A549 (cell line): ENCODE data around the gene NAV2. TPM values are rescaled to one million over a fixed set of nuclear protein-coding genes. Genes with fewer than 3 reads are reported as not detected.

ENCODE experiments used
- ATAC-seq, 2 experiments: fragments of 200-7000 bp in 1 of 2; fragments of >200 bp in 1 of 2; cut with Nextera tagmentation in 1 of 2; cut with Tn5 transposase in 1 of 2; 3 replicates each; pipeline versions ENCODE4 v1.8.0 to v1.9.1; 2018 to 2020; ENCODE audit warnings: mild to moderate bottlenecking in 1 of 2, moderate library complexity in 1 of 2
- CTCF ChIA-PET: fragments of 300-600 bp; sonication (Branson Sonifier 250); formaldehyde crosslinking; extraction: SDS; loops from one replicate; lab custom pipeline; 2021; ENCODE audit warnings: antibody characterized with exemption, inconsistent platforms; lab: Yijun Ruan, JAX
- POLR2A ChIA-PET: fragments of 350-600 bp; formaldehyde crosslinking; extraction: SDS; loops from one replicate; lab custom pipeline; 2021; ENCODE audit warnings: antibody characterized with exemption, inconsistent platforms; lab: Yijun Ruan, JAX
- DNase-seq, 2 experiments: peaks; one replicate each; pipeline versions ENCODE4 v3.0.0 to v3.0.0-alpha.2; 2011 to 2016; ENCODE audit warnings: low read depth in 1 of 2, low spot score in 1 of 2
- FAIRE-seq: peaks from 2 replicates; lab custom pipeline; 2011; peaks lifted over from hg19 to GRCh38; lab: Jason Lieb, UNC
- H3K27ac ChIP-seq, 2 experiments: fragments of >200 bp; sonication (Bioruptor Twin); formaldehyde crosslinking; 3 replicates each; pipeline ENCODE4 v1.5.1; 2016 to 2017
- H3K4me1 ChIP-seq: fragments of >200 bp; sonication (Bioruptor Twin); formaldehyde crosslinking; 3 replicates; pipeline ENCODE4 v1.6.1; 2016
- H3K4me2 ChIP-seq: fragments of >200 bp; sonication (Bioruptor Twin); formaldehyde crosslinking; 3 replicates; pipeline ENCODE4 v1.6.1; 2016
- H3K4me3 ChIP-seq: fragments of >200 bp; sonication (Bioruptor Twin); formaldehyde crosslinking; 3 replicates; pipeline ENCODE4 v1.5.1; 2016
- H3K9me3 ChIP-seq: fragments of >200 bp; sonication (Bioruptor Twin); formaldehyde crosslinking; 3 replicates; pipeline ENCODE4 v1.6.1; 2016
- ATOH8 ChIP-seq: fragments of 250-450 bp; sonication (Bioruptor Pico); IDR thresholded peaks from 2 replicates; pipeline ENCODE4 v1.5.0; 2020; ENCODE audit warnings: low read depth, mild to moderate bottlenecking, moderate library complexity
- CHD2 ChIP-seq: fragments of 150-350 bp; IDR thresholded peaks from 2 replicates; pipeline ENCODE4 v1.6.1; 2014; ENCODE audit warnings: low read length; ENCODE audit not compliant: partially characterized antibody
- CHD4 ChIP-seq: fragments of 200-600 bp; sonication (generic); IDR thresholded peaks from 2 replicates; pipeline ENCODE4 v1.6.1; 2016; ENCODE audit warnings: antibody characterized with exemption, mild to moderate bottlenecking, borderline replicate concordance
- CTCF ChIP-seq: fragments of >200 bp; sonication (Bioruptor Twin); formaldehyde crosslinking; IDR thresholded peaks from 3 replicates; pipeline ENCODE4 v1.5.1; 2016
- E2F6 ChIP-seq: IDR thresholded peaks from 2 replicates; pipeline ENCODE4 v1.6.1; 2012; ENCODE audit warnings: low read depth, borderline replicate concordance
- EHF ChIP-seq: fragments of 250-450 bp; sonication (Bioruptor Pico); IDR thresholded peaks from 2 replicates; pipeline ENCODE4 v1.5.0; 2020; ENCODE audit warnings: mild to moderate bottlenecking
- EHMT2 ChIP-seq: fragments of 200-600 bp; sonication (generic); IDR thresholded peaks from 2 replicates; pipeline ENCODE4 v1.6.1; 2016; ENCODE audit warnings: antibody characterized with exemption, low read depth, mild to moderate bottlenecking, moderate library complexity
- FOSB ChIP-seq: fragments of 250-450 bp; sonication (Bioruptor Pico); IDR thresholded peaks from 2 replicates; pipeline ENCODE4 v1.5.0; 2020; ENCODE audit warnings: mild to moderate bottlenecking, moderate library complexity
- FOXS1 ChIP-seq: fragments of 250-450 bp; sonication (Bioruptor Pico); IDR thresholded peaks from 2 replicates; pipeline ENCODE4 v1.5.0; 2020; ENCODE audit warnings: mild to moderate bottlenecking, moderate library complexity
- HDAC2 ChIP-seq: fragments of 200-600 bp; sonication (generic); IDR thresholded peaks from 2 replicates; pipeline ENCODE4 v1.6.1; 2016
- HES2 ChIP-seq: fragments of >200 bp; sonication (Bioruptor Twin); formaldehyde crosslinking; IDR thresholded peaks from 2 replicates; pipeline ENCODE4 v1.6.1; 2016
- HOXB5 ChIP-seq: fragments of 250-450 bp; sonication (Bioruptor Pico); IDR thresholded peaks from 2 replicates; pipeline ENCODE4 v1.5.0; 2020; ENCODE audit warnings: mild to moderate bottlenecking, moderate library complexity
- MAX ChIP-seq: IDR thresholded peaks from 2 replicates; pipeline ENCODE4 v1.6.1; 2012
- MYC ChIP-seq: IDR thresholded peaks from 2 replicates; pipeline ENCODE4 v1.6.1; 2012; ENCODE audit warnings: mild to moderate bottlenecking, inconsistent platforms, low read length, improper control_type of control experiment, borderline replicate concordance
- NR3C1 ChIP-seq: fragments of >200 bp; sonication (Bioruptor Twin); formaldehyde crosslinking; IDR thresholded peaks from 3 replicates; pipeline ENCODE4 v1.6.1; 2017
- PBX3 ChIP-seq: IDR thresholded peaks from 2 replicates; pipeline ENCODE4 v1.6.1; 2012
- REST ChIP-seq: fragments of 200-600 bp; sonication (generic); IDR thresholded peaks from 2 replicates; pipeline ENCODE4 v1.6.1; 2016; ENCODE audit warnings: antibody characterized with exemption, mild to moderate bottlenecking, moderate library complexity
- RFX5 ChIP-seq: fragments of 450-650 bp; IDR thresholded peaks from 2 replicates; pipeline ENCODE4 v1.7.1; 2014; ENCODE audit warnings: antibody characterized with exemption, mild to moderate bottlenecking, moderate library complexity
- RNF2 ChIP-seq: fragments of 200-600 bp; sonication (generic); IDR thresholded peaks from 2 replicates; pipeline ENCODE4 v1.6.1; 2016; ENCODE audit warnings: low read depth, mild to moderate bottlenecking, antibody characterized with exemption, moderate library complexity, borderline replicate concordance
- SREBF2 ChIP-seq: fragments of 450-650 bp; IDR thresholded peaks from 2 replicates; pipeline ENCODE4 v1.6.1; 2014; ENCODE audit warnings: mild to moderate bottlenecking, moderate library complexity
- TFCP2L1 ChIP-seq: fragments of 250-450 bp; sonication (Bioruptor Pico); IDR thresholded peaks from 2 replicates; pipeline ENCODE4 v1.5.0; 2021; ENCODE audit warnings: mild to moderate bottlenecking
- USF2 ChIP-seq: fragments of 450-650 bp; IDR thresholded peaks from 2 replicates; pipeline ENCODE4 v1.6.1; 2014; ENCODE audit warnings: antibody characterized with exemption
- ZC3H11A ChIP-seq: fragments of 450-650 bp; IDR thresholded peaks from 2 replicates; pipeline ENCODE4 v1.6.1; 2014; ENCODE audit warnings: antibody characterized with exemption, mild to moderate bottlenecking
- ZFP36 ChIP-seq: fragments of 450-650 bp; IDR thresholded peaks from 2 replicates; pipeline ENCODE4 v1.6.1; 2014; ENCODE audit warnings: borderline replicate concordance; ENCODE audit not compliant: partially characterized antibody
- ZNF302 ChIP-seq: fragments of 250-450 bp; sonication (Bioruptor Pico); IDR thresholded peaks from 2 replicates; pipeline ENCODE4 v1.9.0; 2021; ENCODE audit warnings: inconsistent platforms, mild to moderate bottlenecking, moderate library complexity
- ZSCAN20 ChIP-seq: fragments of 250-450 bp; sonication (Bioruptor Pico); IDR thresholded peaks from 2 replicates; pipeline ENCODE4 v1.8.0; 2022; ENCODE audit warnings: mild to moderate bottlenecking, moderate library complexity
- WGBS: methylation state at CpG from one replicate; pipeline ENCODE4 v1.1.6; 2017; ENCODE audit errors: missing lambda C conversion rate; 5-methylcytosine and 5-hydroxymethylcytosine counted together
- polyA plus RNA-seq, 4 experiments: library from polyadenylated mRNA; depleted of rRNA in 3 of 4; stranded (reverse); fragments of >200 nt; fragmentation: RNase III in 1 of 4; extraction: RNeasy Plus Mini Kit Qiagen cat#74134 plus additional on column Dnase treatment in 1 of 4; gene quantifications; 2 replicates in 3 of 4; 3 replicates in 1 of 4; pipeline ENCODE4 v1.2.3, GENCODE V29; 2011 to 2017

Gene NAV2
- polyA plus RNA-seq, 2 of the 4 experiments (the other 2 are of a cell fraction), result 4.9 to 19.8 TPM

- TF ChIP-seq HDAC2 (no peak), HOXB5 (CRISPR knock-in tag) (no peak), HES2 (no peak), EHF (CRISPR knock-in tag) (no peak), ZFP36 (no peak), MYC (no peak), FOXS1 (CRISPR knock-in tag) (no peak), ZC3H11A (no peak), RNF2 (no peak), MAX (no peak), CTCF (no peak)
- Histone ChIP-seq H3K27ac (no peak overlapping the region), H3K4me1 (no peaks in the 10 kb centered on the region), H3K4me3 (no peak overlapping the region), H3K4me2 (no peak overlapping the region), H3K9me3 (no peaks in the 10 kb centered on the region)
- ChIA-PET CTCF (interaction anchor here (0.6 to 2.3 kb wide), 5 partner anchors 7 to 120 kb away, joined by 3 to 6 read pairs (median 4); no protein-coding TSS in a partner anchor), POLR2A (no interaction called here)
- FAIRE-seq, result no peak
- no peak for DNase-seq
- WGBS, result 62% methylated on average over 6 of the region's 6 CpGs
- ATAC-seq, result no peak
These were observed 151.8 kb downstream of the NAV2 start for GRCh38 chr11:19864141-19865140.

GRCh38 chr11:19866037-19866436 lies 153.4 kb downstream of the NAV2 start:
- no peak for ATAC-seq
- TF ChIP-seq FOSB (CRISPR knock-in tag), result no peak
- TF ChIP-seq NR3C1, result no peak
- no peak for TF ChIP-seq SREBF2
- no peak for TF ChIP-seq ATOH8 (CRISPR knock-in tag)
- TF ChIP-seq CHD2, result no peak
- no peak for TF ChIP-seq ZSCAN20 (CRISPR knock-in tag)
- TF ChIP-seq USF2, result no peak
- no peak for TF ChIP-seq TFCP2L1
- TF ChIP-seq HOXB5 (CRISPR knock-in tag), result no peak
- no peak for TF ChIP-seq REST
- no peak for TF ChIP-seq PBX3
- TF ChIP-seq RFX5, result no peak
- TF ChIP-seq ZNF302 (CRISPR knock-in tag), result no peak
- no peak for TF ChIP-seq EHMT2
- TF ChIP-seq CHD4, result no peak
- TF ChIP-seq E2F6, result no peak
- no peak for DNase-seq
- no peak overlapping the region for H3K27ac ChIP-seq
- H3K9me3 ChIP-seq, result no peaks in the 10 kb centered on the region
- H3K4me1 ChIP-seq, result no peaks in the 10 kb centered on the region
- no peak overlapping the region for H3K4me2 ChIP-seq
- WGBS, result 75% methylated on average over 3 of the region's 3 CpGs
- ChIA-PET POLR2A (no interaction called here), CTCF (interaction anchor here (0.9 kb wide), 1 partner anchor 17 kb away, joined by 3 read pairs; no protein-coding TSS in a partner anchor)
- no peak for FAIRE-seq
- no peak overlapping the region for H3K4me3 ChIP-seq
